Stimulated activated CD4-positive, alpha-beta T cell treated with anti-CD3 and anti-CD28 coated beads, TNF-alpha, amount 100 ng/mL, for 24 hours (primary cell): Measurements from ENCODE around the gene MYO10.

Experiments
- DNase-seq, 3 experiments: peaks; one replicate each; pipeline ENCODE4 v3.0.0-alpha.2; 2020; ENCODE audit warnings: low read depth in 3 of 3

The MYO10 gene

GRCh38 chr5:16916262-16916878, 19.7 kb downstream of the MYO10 start:
- DNase-seq = no peak

- DNase-seq = no peak
Observed at GRCh38 chr5:16914584-16914983, 21.5 kb downstream of the MYO10 start.

- no peak for DNase-seq
Observed at GRCh38 chr5:16914108-16914435, 22.0 kb downstream of the MYO10 start.

GRCh38 chr5:16913187-16914107, 22.6 kb downstream of the MYO10 start:
- DNase-seq = no peak

- no peak for DNase-seq
Observed at GRCh38 chr5:16912080-16912479, 24.0 kb downstream of the MYO10 start.

GRCh38 chr5:16909464-16909863, 26.6 kb downstream of the MYO10 start:
- no peak for DNase-seq

GRCh38 chr5:16907270-16907669, 28.8 kb downstream of the MYO10 start:
- no peak for DNase-seq

GRCh38 chr5:16906255-16906654, 29.8 kb downstream of the MYO10 start:
- no peak for DNase-seq

GRCh38 chr5:16903480-16904300, 32.4 kb downstream of the MYO10 start:
- no peak for DNase-seq

- DNase-seq = no peak
Observed at GRCh38 chr5:16902846-16903245, 33.2 kb downstream of the MYO10 start.

- DNase-seq = no peak
Observed at GRCh38 chr5:16901021-16901644, 35.0 kb downstream of the MYO10 start.

- DNase-seq = no peak
Observed at GRCh38 chr5:16899171-16899570, 36.9 kb downstream of the MYO10 start.

- DNase-seq = no peak
Observed at GRCh38 chr5:16897800-16898199, 38.3 kb downstream of the MYO10 start.

GRCh38 chr5:16897284-16897704, 38.8 kb downstream of the MYO10 start:
- no peak for DNase-seq

GRCh38 chr5:16896767-16897166, 39.3 kb downstream of the MYO10 start:
- DNase-seq = no peak

GRCh38 chr5:16894236-16895057, 41.6 kb downstream of the MYO10 start:
- no peak for DNase-seq

- DNase-seq = no peak
Observed at GRCh38 chr5:16891033-16891432, 45.1 kb downstream of the MYO10 start.

- no peak for DNase-seq
Observed at GRCh38 chr5:16889972-16890519, 46.0 kb downstream of the MYO10 start.

- DNase-seq = no peak
Observed at GRCh38 chr5:16889203-16889971, 46.7 kb downstream of the MYO10 start.

- no peak for DNase-seq
Observed at GRCh38 chr5:16888694-16889124, 47.4 kb downstream of the MYO10 start.
